GM19467 (cell line): Measurements from ENCODE around the gene WDR41.
"Not testable (repeated sequence)": the region's sequence is repeated elsewhere in the genome, so short reads cannot be mapped to it uniquely, and the experiment has no call there.

Source experiments
- ATAC-seq: cut with Tn5 transposase; IDR thresholded peaks from one replicate; pipeline ENCODE4 v1.9.1; 2021; ENCODE audit warnings: mild to moderate bottlenecking, moderate library complexity; ENCODE audit not compliant: unreplicated experiment

WDR41 gene, protein sequence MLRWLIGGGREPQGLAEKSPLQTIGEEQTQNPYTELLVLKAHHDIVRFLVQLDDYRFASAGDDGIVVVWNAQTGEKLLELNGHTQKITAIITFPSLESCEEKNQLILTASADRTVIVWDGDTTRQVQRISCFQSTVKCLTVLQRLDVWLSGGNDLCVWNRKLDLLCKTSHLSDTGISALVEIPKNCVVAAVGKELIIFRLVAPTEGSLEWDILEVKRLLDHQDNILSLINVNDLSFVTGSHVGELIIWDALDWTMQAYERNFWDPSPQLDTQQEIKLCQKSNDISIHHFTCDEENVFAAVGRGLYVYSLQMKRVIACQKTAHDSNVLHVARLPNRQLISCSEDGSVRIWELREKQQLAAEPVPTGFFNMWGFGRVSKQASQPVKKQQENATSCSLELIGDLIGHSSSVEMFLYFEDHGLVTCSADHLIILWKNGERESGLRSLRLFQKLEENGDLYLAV

DNA sequence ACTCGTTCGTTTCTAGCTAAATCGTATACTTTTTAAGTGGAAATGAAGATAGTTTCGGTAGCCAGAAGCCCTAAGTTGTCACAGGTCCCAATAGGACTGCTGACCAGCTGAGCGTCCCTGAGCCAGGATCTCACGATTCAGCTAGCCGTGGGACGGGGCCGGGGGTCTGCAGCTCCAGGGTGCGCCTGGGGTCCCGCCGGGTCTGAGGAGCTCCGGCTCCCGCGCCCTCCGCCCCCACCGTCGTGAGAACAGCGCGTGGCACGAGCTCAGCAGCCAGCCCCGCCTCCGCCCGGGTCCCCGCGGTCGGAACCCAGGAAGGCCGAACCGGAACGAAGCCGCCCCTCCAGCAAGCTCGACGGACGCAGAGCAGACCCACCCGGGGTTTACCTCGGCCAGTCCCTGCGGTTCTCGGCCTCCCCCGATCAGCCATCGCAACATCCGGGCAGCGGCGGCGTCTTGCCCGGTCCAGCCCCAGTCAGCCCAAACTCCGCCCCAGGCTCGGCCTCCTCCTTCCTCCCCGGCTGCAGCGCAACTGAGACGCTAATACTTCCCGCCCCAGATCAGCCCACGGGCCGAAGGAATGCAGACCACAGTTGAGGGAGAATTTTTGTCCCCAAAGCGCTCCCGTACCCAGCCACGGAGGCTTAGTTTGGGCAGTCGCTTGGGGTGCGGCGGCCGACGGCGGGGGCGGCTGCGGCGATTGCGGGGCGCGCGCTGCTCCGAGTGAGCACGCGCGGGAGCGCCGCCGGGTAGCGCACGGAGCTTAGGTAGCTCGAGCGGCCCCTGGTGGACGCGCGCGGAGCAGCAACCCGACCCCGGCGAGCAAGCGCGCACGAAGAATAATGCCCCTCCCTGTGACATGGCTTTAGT, at the start of gene WDR41:
WDR41 (minus strand) TSS at position 534 of the 870 bp plus-strand sequence; CDS start at position 438, 96 bp downstream.
- ATAC-seq: peak; percentile 83

DNA sequence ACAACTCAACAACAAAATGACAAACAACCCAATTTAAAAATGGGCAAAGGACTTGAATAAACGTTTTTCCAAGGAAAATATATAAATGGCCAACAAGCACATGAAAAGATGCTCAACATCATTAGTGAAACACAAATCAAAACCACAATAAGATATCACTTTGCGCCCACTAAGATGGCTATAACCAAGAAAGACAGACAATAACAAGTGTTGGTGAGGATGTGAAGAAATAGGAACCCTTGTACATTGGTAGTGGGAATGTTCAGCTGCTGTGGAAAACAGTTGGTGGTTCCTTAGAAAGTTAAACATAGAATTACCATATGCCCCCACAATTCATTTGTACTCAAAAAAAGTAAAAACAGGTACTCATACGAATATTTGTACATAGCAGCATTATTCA, 39.2 kb upstream of the WDR41 start:
- ATAC-seq: no peak

DNA sequence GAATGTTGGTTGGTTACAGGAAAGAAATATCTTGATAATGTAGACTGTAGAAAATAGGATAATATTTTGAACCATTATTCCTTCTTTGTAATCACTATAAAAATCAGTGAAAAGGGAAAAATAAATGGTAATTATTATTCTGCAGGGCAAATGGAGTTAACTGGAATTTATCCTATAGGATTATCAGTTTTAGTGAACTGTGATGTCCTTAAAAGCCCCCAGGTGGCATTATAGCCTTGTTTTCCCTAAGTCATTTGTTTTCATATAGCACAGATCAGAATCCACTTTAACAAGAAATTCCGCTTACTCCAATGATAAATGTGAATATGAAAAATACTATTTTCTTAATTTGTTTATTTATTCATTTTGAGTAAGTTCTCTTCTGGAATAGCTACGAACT, 26.2 kb upstream of the WDR41 start:
- ATAC-seq: no peak

GRCh38 chr5:77514457-77514856, 22.3 kb upstream of the WDR41 start:
- ATAC-seq: no peak

GRCh38 chr5:77513321-77513720, 21.2 kb upstream of the WDR41 start:
- no peak for ATAC-seq

DNA sequence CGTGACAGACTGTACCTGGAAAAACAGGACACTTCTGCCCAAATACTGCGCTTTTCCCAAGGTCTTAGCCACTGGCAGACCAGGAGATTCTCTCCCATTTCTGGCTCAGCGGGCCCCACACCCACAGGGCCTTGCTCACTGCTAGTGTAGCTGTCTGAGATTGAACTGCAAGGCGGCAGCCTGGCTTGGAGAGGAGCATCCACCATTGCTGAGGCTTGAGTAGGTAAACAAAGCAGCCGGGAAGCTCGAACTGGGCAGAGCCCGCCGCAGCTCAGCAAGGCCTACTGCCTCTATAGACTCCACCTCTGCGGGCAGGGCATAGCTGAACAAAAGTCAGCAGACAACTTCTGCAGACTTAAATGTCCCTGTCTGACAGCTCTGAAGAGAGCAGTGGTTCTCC, 9.0 kb upstream of the WDR41 start:
- ATAC-seq: not testable (repeated sequence)

- no peak for ATAC-seq
Observed at GRCh38 chr5:77499973-77500372, 7.9 kb upstream of the WDR41 start.

DNA sequence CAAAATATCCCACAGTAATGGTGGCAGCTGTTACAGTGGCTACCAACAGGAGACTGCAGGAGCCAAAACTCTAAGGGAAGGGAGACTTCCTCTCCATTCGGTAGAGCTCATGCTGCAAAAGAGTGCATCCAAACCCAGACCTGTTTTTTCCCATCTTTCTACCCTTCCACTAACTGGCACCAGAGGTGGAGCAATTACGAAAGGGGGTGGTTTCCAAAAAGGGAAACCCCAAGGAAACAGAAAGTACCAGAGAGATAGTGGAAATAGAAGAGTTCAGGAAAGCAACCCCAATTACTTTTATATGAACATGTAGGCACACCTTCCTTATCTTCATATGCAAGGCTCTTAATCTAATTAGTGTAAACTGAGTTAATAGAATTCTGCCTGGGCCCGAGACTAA, 7.3 kb upstream of the WDR41 start:
- no peak for ATAC-seq

DNA sequence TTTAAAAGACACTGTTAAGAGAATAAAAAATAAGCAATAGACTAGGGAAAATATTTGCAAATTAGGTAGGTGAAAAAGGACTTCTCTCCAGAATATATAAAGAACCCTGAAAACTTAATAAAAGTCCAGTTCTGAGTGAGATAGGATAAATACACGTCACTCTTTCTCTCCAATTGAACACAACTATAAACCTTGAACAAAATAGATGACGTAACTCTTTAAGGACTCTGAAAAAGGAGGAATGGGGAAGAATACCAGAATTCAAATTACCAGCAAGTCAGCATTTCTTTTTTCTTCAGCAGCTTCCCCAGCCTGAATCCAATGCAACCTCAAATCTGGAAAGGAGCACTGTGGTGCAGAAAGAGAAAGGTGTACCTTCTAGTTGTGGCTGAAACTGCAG, 6.8 kb upstream of the WDR41 start:
- no peak for ATAC-seq

DNA sequence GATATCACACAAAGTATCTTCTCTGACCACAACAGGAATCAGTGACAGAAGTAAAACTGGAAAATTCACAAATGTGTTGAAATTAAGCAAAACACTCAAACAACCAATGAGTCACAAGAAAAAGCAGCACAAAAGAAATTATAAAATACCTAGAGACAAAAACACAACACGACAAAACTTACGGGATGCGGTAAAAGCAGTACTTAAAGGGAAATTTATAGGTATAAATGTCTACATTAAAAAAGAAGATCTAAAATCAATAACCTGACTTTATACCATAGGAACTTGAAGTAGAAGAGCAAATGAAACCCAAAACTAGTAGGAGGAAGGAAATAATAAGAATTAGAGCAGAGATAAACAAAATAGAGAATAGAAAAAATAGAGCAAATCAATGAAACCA, 2.8 kb upstream of the WDR41 start:
- ATAC-seq: no peak

- ATAC-seq: peak; percentile 11
Observed at GRCh38 chr5:77492653-77493000, 511 bp upstream of the WDR41 start.

GRCh38 chr5:77490741-77491344, 1.3 kb downstream of the WDR41 start:
- ATAC-seq: not testable (repeated sequence)

- ATAC-seq: no peak
Observed at GRCh38 chr5:77486344-77486962, 5.7 kb downstream of the WDR41 start.

- no peak for ATAC-seq
Observed at GRCh38 chr5:77483682-77484081, 8.4 kb downstream of the WDR41 start.

GRCh38 chr5:77475041-77475440, 17.1 kb downstream of the WDR41 start:
- ATAC-seq: not testable (repeated sequence)

DNA sequence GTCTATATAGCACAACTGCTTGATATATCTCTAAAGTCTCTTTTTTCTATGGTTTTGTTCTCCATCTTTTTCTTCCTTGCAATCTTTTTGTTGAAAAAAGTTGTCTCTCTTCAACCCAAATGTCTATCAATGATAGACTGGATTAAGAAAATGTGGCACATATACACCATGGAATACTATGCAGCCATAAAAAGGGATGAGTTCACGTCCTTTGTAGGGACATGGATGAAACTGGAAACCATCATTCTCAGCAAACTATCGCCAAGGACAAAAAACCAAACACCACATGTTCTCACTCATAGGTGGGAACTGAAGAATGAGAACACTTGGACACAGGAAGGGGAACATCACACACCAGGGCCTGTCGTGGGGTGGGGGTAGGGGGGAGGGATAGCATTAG, 23.2 kb downstream of the WDR41 start:
- ATAC-seq: not testable (repeated sequence)

DNA sequence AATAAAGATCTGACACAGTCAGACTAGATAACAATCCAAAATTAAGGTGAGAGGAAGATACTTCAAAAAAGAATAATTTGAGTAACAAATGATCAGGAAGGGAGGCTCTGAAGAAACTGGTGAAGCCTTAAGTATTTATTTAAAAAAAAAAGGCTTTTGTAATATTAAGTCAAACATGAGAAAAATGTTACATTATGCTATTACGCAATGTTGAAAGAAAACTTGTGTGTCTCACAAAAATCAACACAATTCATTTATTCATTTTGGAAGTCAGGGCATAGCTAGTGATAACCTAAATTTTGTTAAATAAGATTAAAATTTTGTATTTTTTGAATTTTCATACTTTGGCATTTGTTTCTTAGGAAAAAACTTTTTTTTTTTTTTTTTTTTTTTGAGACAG, 28.2 kb downstream of the WDR41 start:
- no peak for ATAC-seq

DNA sequence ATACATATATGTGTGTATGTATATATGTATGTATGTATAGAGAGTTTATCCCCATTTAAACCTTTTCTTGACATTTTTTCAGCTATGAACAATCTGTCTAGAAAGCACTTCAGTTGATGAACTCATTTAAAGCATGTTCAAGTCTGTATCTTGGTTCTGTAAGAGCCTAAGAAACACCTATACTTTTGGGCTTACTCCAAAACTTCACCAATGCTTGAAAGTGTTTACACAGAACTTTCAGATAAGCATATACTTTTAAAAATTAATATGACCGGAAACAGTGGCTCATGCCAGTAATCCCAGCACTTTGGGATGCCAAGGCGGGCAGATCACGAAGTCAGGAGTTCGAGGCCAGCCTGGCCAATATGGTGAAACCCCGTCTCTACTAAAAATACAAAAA, 30.8 kb downstream of the WDR41 start:
- ATAC-seq: no peak

DNA sequence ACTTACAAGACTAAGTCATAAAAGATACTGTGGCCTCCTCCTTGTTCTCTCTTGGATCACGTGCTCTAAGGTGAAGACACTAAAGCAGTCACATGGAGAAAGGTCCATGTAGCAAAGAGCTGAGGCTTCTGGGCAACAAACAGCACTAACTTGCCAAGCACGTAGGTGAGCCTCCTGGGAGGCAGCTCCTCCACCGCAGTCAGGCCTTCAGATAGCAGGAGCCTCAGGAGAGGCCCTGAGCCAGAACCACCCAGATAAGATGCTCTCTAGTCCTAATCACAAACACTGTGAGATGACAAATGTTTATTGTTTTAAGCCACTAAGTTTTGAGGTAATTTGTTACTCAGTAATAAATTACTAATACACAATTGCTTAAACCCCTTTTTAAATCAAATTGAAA, 38.0 kb downstream of the WDR41 start:
- ATAC-seq: no peak

- ATAC-seq: no peak
Observed at GRCh38 chr5:77452351-77452750, 39.8 kb downstream of the WDR41 start.

- ATAC-seq: no peak
Observed at GRCh38 chr5:77449981-77450380, 42.1 kb downstream of the WDR41 start.
